Neural progenitor cell (in vitro differentiated cells): ENCODE results near the gene SLC16A14. TPM values are rescaled to one million over a fixed set of nuclear protein-coding genes. Genes with fewer than 3 reads are reported as not detected.

Experiments
- DNase-seq: peaks from one replicate; pipeline ENCODE4 v3.0.0-alpha.2; 2016; ENCODE audit warnings: low spot score
- H2AFZ ChIP-seq: fragments of 200-600 bp; sonication (generic); replicated peaks from 2 replicates; pipeline ENCODE4 v1.6.1; 2016; ENCODE audit warnings: antibody characterized with exemption
- H3F3A ChIP-seq: fragments of 200-600 bp; sonication (generic); 2 replicates; pipeline ENCODE4 v1.6.1; 2016; ENCODE audit warnings: antibody characterized with exemption, low read depth
- H3K27ac ChIP-seq: fragments of 200-600 bp; sonication (generic); 2 replicates; pipeline ENCODE4 v1.5.1; 2016; ENCODE audit warnings: mild to moderate bottlenecking
- H3K27me3 ChIP-seq: fragments of 200-600 bp; sonication (generic); 2 replicates; pipeline ENCODE4 v1.6.1; 2016; ENCODE audit warnings: mild to moderate bottlenecking, moderate library complexity
- H3K36me3 ChIP-seq: fragments of 200-600 bp; sonication (generic); 2 replicates; pipeline ENCODE4 v1.5.1; 2016
- H3K4me1 ChIP-seq: fragments of 200-600 bp; sonication (generic); 2 replicates; pipeline ENCODE4 v1.6.1; 2016; ENCODE audit warnings: mixed run types
- H3K4me2 ChIP-seq: fragments of 200-600 bp; sonication (generic); 2 replicates; pipeline ENCODE4 v1.6.1; 2016
- H3K4me3 ChIP-seq: fragments of 200-600 bp; sonication (generic); 2 replicates; pipeline ENCODE4 v1.5.1; 2016
- H3K79me2 ChIP-seq: fragments of 200-600 bp; sonication (generic); 2 replicates; pipeline ENCODE4 v1.6.1; 2016; ENCODE audit warnings: low read depth
- H3K9ac ChIP-seq: fragments of 200-600 bp; sonication (generic); 2 replicates; pipeline ENCODE4 v1.6.1; 2016
- H3K9me3 ChIP-seq: fragments of 200-600 bp; sonication (generic); 2 replicates; pipeline ENCODE4 v1.5.1; 2016; ENCODE audit warnings: low read depth
- H4K20me1 ChIP-seq: fragments of 200-600 bp; sonication (generic); 2 replicates; pipeline ENCODE4 v1.6.1; 2016; ENCODE audit warnings: low read depth
- H3K27ac Mint-ChIP-seq: 3 replicates; pipeline ENCODE4 v1.8.0; 2021; ENCODE audit warnings: mixed read lengths
- H3K27me3 Mint-ChIP-seq: 2 replicates; pipeline ENCODE4 v1.8.0; 2022; ENCODE audit warnings: low read depth, mild to moderate bottlenecking, inconsistent platforms, moderate library complexity, mixed read lengths; ENCODE audit not compliant: insufficient read depth
- H3K36me3 Mint-ChIP-seq: 3 replicates; pipeline ENCODE4 v1.8.0; 2021; ENCODE audit warnings: mixed read lengths
- H3K4me1 Mint-ChIP-seq: 3 replicates; pipeline ENCODE4 v1.8.0; 2021; ENCODE audit warnings: mixed read lengths
- H3K4me3 Mint-ChIP-seq: 3 replicates; pipeline ENCODE4 v1.8.0; 2021; ENCODE audit warnings: mild to moderate bottlenecking, moderate library complexity, mixed read lengths
- H3K9me3 Mint-ChIP-seq: 3 replicates; pipeline ENCODE4 v1.8.0; 2020; ENCODE audit warnings: mixed read lengths
- EZH2 ChIP-seq: fragments of 200-600 bp; sonication (generic); IDR thresholded peaks from 2 replicates; pipeline ENCODE4 v1.6.1; 2017; ENCODE audit warnings: antibody characterized with exemption, mild to moderate bottlenecking, moderate library complexity
- EZH2phosphoT487 ChIP-seq: fragments of 200-600 bp; sonication (generic); IDR thresholded peaks from 2 replicates; pipeline ENCODE4 v1.6.1; 2017; ENCODE audit warnings: antibody characterized with exemption
- total RNA-seq: library from RNA; depleted of rRNA; stranded (reverse); fragments of >200 nt; gene quantifications from 2 replicates; pipeline ENCODE4 v1.2.3, GENCODE V29; 2015; ENCODE audit warnings: low replicate concordance
- TF ChIP-seq, protein P1 (sequence below): fragments of 200-600 bp; sonication (generic); IDR thresholded peaks from 2 replicates; pipeline ENCODE4 v1.5.1; 2017; ENCODE audit warnings: antibody characterized with exemption, mild to moderate bottlenecking

Gene SLC16A14
- total RNA-seq, 1 donor from 2014 or later, result 12.4 TPM

DNA sequence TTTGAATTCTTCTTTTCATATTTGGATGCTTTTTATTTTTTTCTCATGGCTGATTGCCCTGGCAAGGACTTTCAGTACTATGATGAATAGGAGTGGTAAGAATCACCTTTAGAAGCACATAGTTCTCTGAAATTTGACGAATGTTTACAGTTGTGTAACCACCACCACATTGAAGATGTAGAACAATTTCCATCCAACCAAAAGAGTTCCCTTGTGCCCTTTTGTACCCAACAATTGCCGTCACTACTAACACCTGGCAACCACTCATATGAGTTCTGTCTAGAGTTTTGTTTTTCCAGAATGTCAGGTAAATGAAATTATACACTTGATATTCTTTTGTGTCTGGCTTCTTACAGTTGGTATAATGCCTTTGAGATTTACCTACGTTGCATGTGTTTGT, 28.7 kb upstream of the SLC16A14 start:
- H3K9me3 Mint-ChIP-seq, result peaks cover 19% of the 10 kb centered on the region

GRCh38 chr2:230090967-230091366, 22.2 kb upstream of the SLC16A14 start:
- no peaks in the 10 kb centered on the region for H3F3A ChIP-seq
- TF ChIP-seq EZH2phosphoT487 (no peak), EZH2 (no peak)
- TF ChIP-seq, protein P1, sequence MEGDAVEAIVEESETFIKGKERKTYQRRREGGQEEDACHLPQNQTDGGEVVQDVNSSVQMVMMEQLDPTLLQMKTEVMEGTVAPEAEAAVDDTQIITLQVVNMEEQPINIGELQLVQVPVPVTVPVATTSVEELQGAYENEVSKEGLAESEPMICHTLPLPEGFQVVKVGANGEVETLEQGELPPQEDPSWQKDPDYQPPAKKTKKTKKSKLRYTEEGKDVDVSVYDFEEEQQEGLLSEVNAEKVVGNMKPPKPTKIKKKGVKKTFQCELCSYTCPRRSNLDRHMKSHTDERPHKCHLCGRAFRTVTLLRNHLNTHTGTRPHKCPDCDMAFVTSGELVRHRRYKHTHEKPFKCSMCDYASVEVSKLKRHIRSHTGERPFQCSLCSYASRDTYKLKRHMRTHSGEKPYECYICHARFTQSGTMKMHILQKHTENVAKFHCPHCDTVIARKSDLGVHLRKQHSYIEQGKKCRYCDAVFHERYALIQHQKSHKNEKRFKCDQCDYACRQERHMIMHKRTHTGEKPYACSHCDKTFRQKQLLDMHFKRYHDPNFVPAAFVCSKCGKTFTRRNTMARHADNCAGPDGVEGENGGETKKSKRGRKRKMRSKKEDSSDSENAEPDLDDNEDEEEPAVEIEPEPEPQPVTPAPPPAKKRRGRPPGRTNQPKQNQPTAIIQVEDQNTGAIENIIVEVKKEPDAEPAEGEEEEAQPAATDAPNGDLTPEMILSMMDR, result no peak
- no peak overlapping the region for H3K27ac Mint-ChIP-seq
- H3K9ac ChIP-seq, result no peak overlapping the region
- no peaks in the 10 kb centered on the region for H3K4me1 Mint-ChIP-seq
- H3K4me1 ChIP-seq, result peaks cover under 1% of the 10 kb centered on the region
- H2AFZ ChIP-seq, result no peak overlapping the region
- no peak for DNase-seq
- H3K79me2 ChIP-seq, result no peaks in the 10 kb centered on the region
- H3K27me3 Mint-ChIP-seq, result peaks cover 7% of the 10 kb centered on the region
- no peaks in the 10 kb centered on the region for H3K9me3 ChIP-seq
- no peak overlapping the region for H3K4me3 Mint-ChIP-seq
- H3K27me3 ChIP-seq, result no peaks in the 10 kb centered on the region
- no peak overlapping the region for H3K4me3 ChIP-seq
- H3K4me2 ChIP-seq, result no peak overlapping the region
- no peaks in the 10 kb centered on the region for H4K20me1 ChIP-seq
- H3K27ac ChIP-seq, result no peak overlapping the region
- H3K36me3 Mint-ChIP-seq, result no peaks in the 10 kb centered on the region
- peaks cover 10% of the 10 kb centered on the region for H3K9me3 Mint-ChIP-seq
- H3K36me3 ChIP-seq, result no peaks in the 10 kb centered on the region

More for the DNA sequence above, 28.7 kb upstream of the SLC16A14 start:
- Histone ChIP-seq H3K9me3 (peaks cover 3% of the 10 kb centered on the region), H3K4me3 (no peak overlapping the region), H3K27ac (no peak overlapping the region), H3K4me1 (no peaks in the 10 kb centered on the region), H3K9ac (no peak overlapping the region), H3K4me2 (no peak overlapping the region), H3K27me3 (no peaks in the 10 kb centered on the region), H3K36me3 (no peaks in the 10 kb centered on the region), H2AFZ (no peak overlapping the region), H3K79me2 (no peaks in the 10 kb centered on the region), H3F3A (no peaks in the 10 kb centered on the region), H4K20me1 (no peaks in the 10 kb centered on the region)
- Mint-ChIP-seq H3K27me3 (no peaks in the 10 kb centered on the region), H3K27ac (no peak overlapping the region), H3K4me1 (no peaks in the 10 kb centered on the region), H3K36me3 (no peaks in the 10 kb centered on the region), H3K4me3 (no peak overlapping the region)
- DNase-seq, result no peak
- TF ChIP-seq, protein P1, result no peak
- TF ChIP-seq EZH2 (no peak), EZH2phosphoT487 (no peak)

DNA sequence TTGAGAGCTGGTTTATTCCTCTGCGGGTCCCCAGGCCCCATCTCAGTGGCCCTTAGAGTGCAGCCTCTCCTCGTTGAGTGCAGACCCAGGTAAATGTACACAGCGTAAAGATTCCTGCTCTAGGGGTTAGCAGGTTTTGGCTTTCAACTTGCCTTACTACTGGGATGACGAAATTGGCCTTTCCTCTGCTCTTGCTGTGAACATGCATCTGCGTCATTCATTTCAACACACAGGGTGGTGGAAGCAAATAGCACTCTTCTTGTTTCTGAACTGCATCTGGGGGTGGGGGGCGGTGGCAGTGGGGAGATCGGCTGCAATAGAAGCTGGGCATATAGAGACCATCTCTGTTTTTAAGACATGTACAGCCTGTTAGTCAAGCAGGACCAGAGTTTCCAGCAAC, 16.5 kb upstream of the SLC16A14 start:
- Mint-ChIP-seq H3K4me3 (no peak overlapping the region), H3K4me1 (no peaks in the 10 kb centered on the region), H3K36me3 (no peaks in the 10 kb centered on the region), H3K27ac (no peak overlapping the region), H3K27me3 (peaks cover 11% of the 10 kb centered on the region), H3K9me3 (no peaks in the 10 kb centered on the region)
- Histone ChIP-seq H3K79me2 (no peaks in the 10 kb centered on the region), H3K9me3 (no peaks in the 10 kb centered on the region), H3K4me2 (no peak overlapping the region), H4K20me1 (no peaks in the 10 kb centered on the region), H3F3A (no peaks in the 10 kb centered on the region), H2AFZ (no peak overlapping the region), H3K4me1 (peaks cover 10% of the 10 kb centered on the region), H3K9ac (no peak overlapping the region), H3K27me3 (no peaks in the 10 kb centered on the region), H3K36me3 (no peaks in the 10 kb centered on the region), H3K27ac (no peak overlapping the region), H3K4me3 (no peak overlapping the region)
- no peak for DNase-seq
- no peak for TF ChIP-seq EZH2phosphoT487
- TF ChIP-seq, protein P1, result no peak
- TF ChIP-seq EZH2, result no peak
